HCT116 (cell line): ENCODE data around the gene CUX1. TPM values are rescaled to one million over a fixed set of nuclear protein-coding genes. Genes with fewer than 3 reads are reported as not detected.

Experiments used
- ATAC-seq: fragments of 200-7000 bp; cut with Tn5 transposase; 2 replicates; pipeline ENCODE4 v1.9.1; 2020; ENCODE audit warnings: mild to moderate bottlenecking, moderate library complexity
- BruUV-seq: library from RNA; stranded (reverse); fragments of 400-500 nt; replicated peaks from 2 replicates; lab custom pipeline; 2021; lab: Mats Ljungman, UMichigan
- CTCF ChIA-PET: fragments of 300-600 bp; sonication (Branson Sonifier 250); formaldehyde crosslinking; loops from one replicate; lab custom pipeline; 2021; ENCODE audit warnings: antibody characterized with exemption; lab: Charles Lee
- POLR2A ChIA-PET: fragments of 300-600, 350-600 bp; sonication (Branson Sonifier 250); formaldehyde crosslinking; loops from one replicate; lab custom pipeline; 2021; ENCODE audit warnings: antibody characterized with exemption; lab: Charles Lee
- RAD21 ChIA-PET, 2 experiments: fragments of 300-600 bp; sonication (Branson Sonifier 250); formaldehyde crosslinking; loops; one replicate each; lab custom pipeline; 2023; ENCODE audit warnings: low total read pairs in 2 of 2; ENCODE audit not compliant: uncharacterized antibody in 2 of 2, unreplicated experiment in 2 of 2, low non-redundant PET in 1 of 2; lab: Charles Lee
- DNase-seq: peaks from one replicate; pipeline ENCODE4 v3.0.0-alpha.2; 2010; ENCODE audit warnings: low read depth, low spot score
- H2AFZ ChIP-seq: fragments of 200-600 bp; shearing (Covaris generic), sonication (generic); 2 replicates; pipeline ENCODE4 v1.6.1; 2017; ENCODE audit warnings: low read depth, mixed run types, mixed read lengths, antibody characterized with exemption, low read length; ENCODE audit not compliant: poor library complexity, severe bottlenecking
- H3K27ac ChIP-seq: 2 replicates; pipeline ENCODE4 v1.5.1; 2012; ENCODE audit warnings: low read depth, low read length
- H3K27me3 ChIP-seq: fragments of 200-600 bp; sonication (generic); 2 replicates; pipeline ENCODE4 v1.6.1; 2016; ENCODE audit warnings: mixed run types, low read length, mixed read lengths; ENCODE audit not compliant: insufficient read depth
- H3K36me3 ChIP-seq, 2 experiments: fragments of 200-500 bp in 1 of 2; fragments of 200-600 bp in 1 of 2; sonication (Bioruptor generic) in 1 of 2; sonication (generic) in 1 of 2; 2 replicates each; pipeline versions ENCODE4 v1.5.1 to v1.6.1; 2014 to 2016; ENCODE audit warnings: low read length in 2 of 2, inconsistent platforms in 1 of 2, mixed read lengths in 1 of 2, mixed run types in 1 of 2; ENCODE audit not compliant: insufficient read depth in 2 of 2, control insufficient read depth in 1 of 2
- H3K4me1 ChIP-seq, 2 experiments: fragments of 200-600 bp in 1 of 2; sonication (generic) in 1 of 2; 2 replicates each; pipeline versions ENCODE4 v1.5.1 to v1.6.1; 2012 to 2017; ENCODE audit warnings: low read length in 2 of 2, inconsistent platforms in 1 of 2, mild to moderate bottlenecking in 1 of 2, mixed read lengths in 1 of 2, mixed run types in 1 of 2, moderate library complexity in 1 of 2; ENCODE audit not compliant: insufficient read depth in 2 of 2, control insufficient read depth in 1 of 2
- H3K4me2 ChIP-seq: fragments of 200-600 bp; sonication (generic); 2 replicates; pipeline ENCODE4 v1.6.1; 2017; ENCODE audit warnings: mixed run types, low read length, mixed read lengths
- H3K4me3 ChIP-seq, 2 experiments: fragments of 200-600 bp in 1 of 2; sonication (generic) in 1 of 2; replicated peaks in 1 of 2; 2 replicates each; pipeline ENCODE4 v1.5.1; 2011 to 2016; ENCODE audit warnings: low read length in 2 of 2, control low read depth in 1 of 2, low read depth in 1 of 2, mild to moderate bottlenecking in 1 of 2, mixed read lengths in 1 of 2, mixed run types in 1 of 2
- H3K79me2 ChIP-seq: fragments of 200-600 bp; sonication (generic); 2 replicates; pipeline ENCODE4 v1.6.1; 2017; ENCODE audit warnings: mild to moderate bottlenecking, mixed run types, low read length, moderate library complexity, mixed read lengths; ENCODE audit not compliant: insufficient read depth
- H3K9ac ChIP-seq: fragments of 200-600 bp; sonication (generic); 2 replicates; pipeline ENCODE4 v1.6.1; 2016; ENCODE audit warnings: low read length, mixed read lengths
- H3K9me2 ChIP-seq: fragments of 200-600 bp; sonication (generic), shearing (Covaris generic); 2 replicates; pipeline ENCODE4 v1.6.1; 2017; ENCODE audit warnings: mixed run types, mild to moderate bottlenecking, moderate library complexity; ENCODE audit not compliant: insufficient read depth
- H3K9me3 ChIP-seq, 2 experiments: fragments of 200-500 bp in 1 of 2; fragments of 200-600 bp in 1 of 2; sonication (Bioruptor generic) in 1 of 2; sonication (generic) in 1 of 2; 2 replicates each; pipeline ENCODE4 v1.6.1; 2014 to 2017; ENCODE audit warnings: low read length in 2 of 2, mixed read lengths in 2 of 2, inconsistent platforms in 1 of 2, low read depth in 1 of 2, mild to moderate bottlenecking in 1 of 2, mixed run types in 1 of 2, moderate library complexity in 1 of 2; ENCODE audit not compliant: control insufficient read depth in 1 of 2, insufficient read depth in 1 of 2
- H4K20me1 ChIP-seq: fragments of 200-600 bp; sonication (generic), shearing (Covaris generic); 2 replicates; pipeline ENCODE4 v1.6.1; 2017; ENCODE audit warnings: mixed run types, mild to moderate bottlenecking, moderate library complexity; ENCODE audit not compliant: insufficient read depth
- CBX3 ChIP-seq: IDR thresholded peaks from 2 replicates; pipeline ENCODE4 v1.6.1; 2012; ENCODE audit warnings: low read depth
- CEBPB ChIP-seq: IDR thresholded peaks from 2 replicates; pipeline ENCODE4 v1.6.1; 2012; ENCODE audit warnings: low read depth
- EGR1 ChIP-seq: IDR thresholded peaks from 2 replicates; pipeline ENCODE4 v1.6.1; 2012; ENCODE audit warnings: low read depth
- EZH2 ChIP-seq: fragments of 200-600 bp; sonication (generic); IDR thresholded peaks from 2 replicates; pipeline ENCODE4 v1.6.1; 2017; ENCODE audit warnings: antibody characterized with exemption, mixed run types
- EZH2phosphoT487 ChIP-seq: fragments of 200-600 bp; IDR thresholded peaks from 2 replicates; pipeline ENCODE4 v1.6.1; 2018; ENCODE audit warnings: antibody characterized with exemption, borderline replicate concordance
- FOSL1 ChIP-seq: IDR thresholded peaks from 2 replicates; pipeline ENCODE4 v1.6.1; 2012; ENCODE audit warnings: low read depth
- JUND ChIP-seq: IDR thresholded peaks from 2 replicates; pipeline ENCODE4 v1.6.1; 2012
- POLR2A ChIP-seq: IDR thresholded peaks from 2 replicates; pipeline ENCODE4 v1.7.0; 2011; ENCODE audit warnings: borderline replicate concordance; ENCODE audit not compliant: insufficient read depth, insufficient read length; ENCODE audit errors: extremely low read depth
- RAD21 ChIP-seq: IDR thresholded peaks from 2 replicates; pipeline ENCODE4 v1.6.1; 2012; ENCODE audit warnings: low read depth, mild to moderate bottlenecking
- SIN3A ChIP-seq: IDR thresholded peaks from 2 replicates; pipeline ENCODE4 v1.6.1; 2012; ENCODE audit warnings: low read depth
- SP1 ChIP-seq: IDR thresholded peaks from 2 replicates; pipeline ENCODE4 v1.6.1; 2012; ENCODE audit warnings: low read depth
- SRF ChIP-seq: IDR thresholded peaks from 2 replicates; pipeline ENCODE4 v1.6.1; 2012; ENCODE audit warnings: low read depth
- YY1 ChIP-seq: IDR thresholded peaks from 2 replicates; pipeline ENCODE4 v1.6.1; 2011; ENCODE audit warnings: low read length, low read depth, moderate library complexity, mild to moderate bottlenecking; ENCODE audit not compliant: insufficient replicate concordance; ENCODE audit errors: extremely low read depth
- ZFX ChIP-seq: fragments of 450-650 bp; IDR thresholded peaks from 2 replicates; pipeline ENCODE4 v1.6.1; 2017
- ZNF274 ChIP-seq: fragments of 200-500 bp; sonication (Bioruptor generic); IDR thresholded peaks from 2 replicates; pipeline ENCODE4 v1.6.1; 2014; ENCODE audit warnings: mild to moderate bottlenecking, low read depth, low read length, inconsistent platforms
- intact Hi-C: fragments of 100-400 bp; cut with micrococcal nuclease; formaldehyde crosslinking; loops from 2 replicates; pipeline ENCODE4 v1.10.0; 2022
- total RNA-seq: library from RNA; stranded (reverse); gene quantifications from one replicate; pipeline ENCODE4 v1.2.1, GENCODE V29; 2021; ENCODE audit not compliant: unreplicated experiment
- TF ChIP-seq, protein P1 (sequence below): IDR thresholded peaks from 2 replicates; pipeline ENCODE4 v1.6.1; 2012
- TF ChIP-seq, protein P2 (sequence below), 3 experiments: fragments of 200-600 bp in 1 of 3; sonication (generic) in 1 of 3; IDR thresholded peaks in 2 of 3; conservative IDR thresholded peaks in 1 of 3; 2 replicates each; pipeline ENCODE4 v1.5.1; 2012 to 2017; ENCODE audit warnings: low read depth in 2 of 3, low read length in 2 of 3, antibody characterized with exemption in 1 of 3, borderline replicate concordance in 1 of 3, control low read depth in 1 of 3, mild to moderate bottlenecking in 1 of 3, mixed read lengths in 1 of 3, mixed run types in 1 of 3, moderate library complexity in 1 of 3; ENCODE audit not compliant: insufficient read depth in 1 of 3
- TF ChIP-seq, protein P3 (sequence below): IDR thresholded peaks from 2 replicates; pipeline ENCODE4 v1.6.1; 2012; ENCODE audit warnings: low read depth
- TF ChIP-seq, protein P4 (sequence below): IDR thresholded peaks from 2 replicates; pipeline ENCODE4 v1.6.1; 2011; ENCODE audit warnings: mild to moderate bottlenecking, low read length, moderate library complexity; ENCODE audit not compliant: insufficient replicate concordance; ENCODE audit errors: extremely low read depth

CUX1 gene
- total RNA-seq, 1 experiment from 2014 or later, result 68.9 TPM

DNA sequence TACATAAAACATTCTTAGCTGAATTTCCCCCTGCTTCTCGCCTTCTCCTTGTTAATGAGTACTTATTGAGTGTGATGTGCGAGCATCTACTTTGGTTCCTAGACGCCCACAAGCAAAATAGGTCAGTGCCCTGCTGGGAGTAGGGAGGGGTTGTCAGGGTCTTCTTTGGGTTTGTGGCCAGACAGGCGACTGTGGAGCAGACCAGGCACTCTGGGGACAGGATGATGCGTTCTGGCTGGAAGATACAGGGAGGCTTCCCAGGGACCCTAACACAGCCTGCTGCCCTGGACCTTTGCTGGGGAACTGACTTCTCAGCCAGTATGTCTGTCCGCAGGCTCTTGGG is 227.2 kb downstream of the CUX1 start:
- no TSS peak for BruUV-seq
- no peak overlapping the region for H2AFZ ChIP-seq
- peaks cover 6% of the 10 kb centered on the region; the same call in 1 of the 2 replicates for H3K79me2 ChIP-seq
- H3K36me3 ChIP-seq, result no peaks in the 10 kb centered on the region
- ATAC-seq, result peak; percentile 8; the same call in 1 of the 2 replicates
- DNase-seq, result no peak
- no peaks in the 10 kb centered on the region for H4K20me1 ChIP-seq
- H3K27ac ChIP-seq, result peak overlapping the region; percentile 42; the same call in 1 of the 2 replicates
- H3K9me3 ChIP-seq, result no peaks in the 10 kb centered on the region
- H3K27me3 ChIP-seq, result no peaks in the 10 kb centered on the region
- POLR2A ChIA-PET, result no interaction called here
- RAD21 ChIA-PET, result no interaction called here
- peaks cover 52 to 75% of the 10 kb centered on the region in 2 experiments for H3K4me1 ChIP-seq
- no peaks in the 10 kb centered on the region for H3K9me2 ChIP-seq
- H3K9ac ChIP-seq, result peak overlapping the region; percentile 44
- H3K4me3 ChIP-seq, result peak overlapping the region in 1 of 2 experiments; percentile 40; a peak in 2 of 4 replicates
- H3K4me2 ChIP-seq, result peak overlapping the region; percentile 64
- CTCF ChIA-PET, result no interaction called here
- intact Hi-C loops, result no loop called here
- TF ChIP-seq, protein P1, sequence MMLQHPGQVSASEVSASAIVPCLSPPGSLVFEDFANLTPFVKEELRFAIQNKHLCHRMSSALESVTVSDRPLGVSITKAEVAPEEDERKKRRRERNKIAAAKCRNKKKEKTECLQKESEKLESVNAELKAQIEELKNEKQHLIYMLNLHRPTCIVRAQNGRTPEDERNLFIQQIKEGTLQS, result no peak
- TF ChIP-seq EZH2phosphoT487 (no peak), FOSL1 (no peak), CBX3 (no peak), ZFX (no peak), EGR1 (no peak), SIN3A (no peak), SP1 (no peak), POLR2A (no peak), EZH2 (no peak), JUND (no peak), YY1 (no peak), CEBPB (no peak), SRF (no peak), ZNF274 (no peak), RAD21 (no peak)
- TF ChIP-seq, protein P2, sequence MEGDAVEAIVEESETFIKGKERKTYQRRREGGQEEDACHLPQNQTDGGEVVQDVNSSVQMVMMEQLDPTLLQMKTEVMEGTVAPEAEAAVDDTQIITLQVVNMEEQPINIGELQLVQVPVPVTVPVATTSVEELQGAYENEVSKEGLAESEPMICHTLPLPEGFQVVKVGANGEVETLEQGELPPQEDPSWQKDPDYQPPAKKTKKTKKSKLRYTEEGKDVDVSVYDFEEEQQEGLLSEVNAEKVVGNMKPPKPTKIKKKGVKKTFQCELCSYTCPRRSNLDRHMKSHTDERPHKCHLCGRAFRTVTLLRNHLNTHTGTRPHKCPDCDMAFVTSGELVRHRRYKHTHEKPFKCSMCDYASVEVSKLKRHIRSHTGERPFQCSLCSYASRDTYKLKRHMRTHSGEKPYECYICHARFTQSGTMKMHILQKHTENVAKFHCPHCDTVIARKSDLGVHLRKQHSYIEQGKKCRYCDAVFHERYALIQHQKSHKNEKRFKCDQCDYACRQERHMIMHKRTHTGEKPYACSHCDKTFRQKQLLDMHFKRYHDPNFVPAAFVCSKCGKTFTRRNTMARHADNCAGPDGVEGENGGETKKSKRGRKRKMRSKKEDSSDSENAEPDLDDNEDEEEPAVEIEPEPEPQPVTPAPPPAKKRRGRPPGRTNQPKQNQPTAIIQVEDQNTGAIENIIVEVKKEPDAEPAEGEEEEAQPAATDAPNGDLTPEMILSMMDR (IDR thresholded peaks at IDR 0.05 in 2 of 3, conservative IDR thresholded peaks at IDR 0.05 in 1 of 3; ENCODE audit: borderline replicate concordance in 1 of 3, insufficient read depth in 1 of 3, low read depth in 2 of 3, low read length in 2 of 3), result no peak
- TF ChIP-seq, protein P3, sequence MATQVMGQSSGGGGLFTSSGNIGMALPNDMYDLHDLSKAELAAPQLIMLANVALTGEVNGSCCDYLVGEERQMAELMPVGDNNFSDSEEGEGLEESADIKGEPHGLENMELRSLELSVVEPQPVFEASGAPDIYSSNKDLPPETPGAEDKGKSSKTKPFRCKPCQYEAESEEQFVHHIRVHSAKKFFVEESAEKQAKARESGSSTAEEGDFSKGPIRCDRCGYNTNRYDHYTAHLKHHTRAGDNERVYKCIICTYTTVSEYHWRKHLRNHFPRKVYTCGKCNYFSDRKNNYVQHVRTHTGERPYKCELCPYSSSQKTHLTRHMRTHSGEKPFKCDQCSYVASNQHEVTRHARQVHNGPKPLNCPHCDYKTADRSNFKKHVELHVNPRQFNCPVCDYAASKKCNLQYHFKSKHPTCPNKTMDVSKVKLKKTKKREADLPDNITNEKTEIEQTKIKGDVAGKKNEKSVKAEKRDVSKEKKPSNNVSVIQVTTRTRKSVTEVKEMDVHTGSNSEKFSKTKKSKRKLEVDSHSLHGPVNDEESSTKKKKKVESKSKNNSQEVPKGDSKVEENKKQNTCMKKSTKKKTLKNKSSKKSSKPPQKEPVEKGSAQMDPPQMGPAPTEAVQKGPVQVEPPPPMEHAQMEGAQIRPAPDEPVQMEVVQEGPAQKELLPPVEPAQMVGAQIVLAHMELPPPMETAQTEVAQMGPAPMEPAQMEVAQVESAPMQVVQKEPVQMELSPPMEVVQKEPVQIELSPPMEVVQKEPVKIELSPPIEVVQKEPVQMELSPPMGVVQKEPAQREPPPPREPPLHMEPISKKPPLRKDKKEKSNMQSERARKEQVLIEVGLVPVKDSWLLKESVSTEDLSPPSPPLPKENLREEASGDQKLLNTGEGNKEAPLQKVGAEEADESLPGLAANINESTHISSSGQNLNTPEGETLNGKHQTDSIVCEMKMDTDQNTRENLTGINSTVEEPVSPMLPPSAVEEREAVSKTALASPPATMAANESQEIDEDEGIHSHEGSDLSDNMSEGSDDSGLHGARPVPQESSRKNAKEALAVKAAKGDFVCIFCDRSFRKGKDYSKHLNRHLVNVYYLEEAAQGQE, result no peak
- TF ChIP-seq, protein P4, sequence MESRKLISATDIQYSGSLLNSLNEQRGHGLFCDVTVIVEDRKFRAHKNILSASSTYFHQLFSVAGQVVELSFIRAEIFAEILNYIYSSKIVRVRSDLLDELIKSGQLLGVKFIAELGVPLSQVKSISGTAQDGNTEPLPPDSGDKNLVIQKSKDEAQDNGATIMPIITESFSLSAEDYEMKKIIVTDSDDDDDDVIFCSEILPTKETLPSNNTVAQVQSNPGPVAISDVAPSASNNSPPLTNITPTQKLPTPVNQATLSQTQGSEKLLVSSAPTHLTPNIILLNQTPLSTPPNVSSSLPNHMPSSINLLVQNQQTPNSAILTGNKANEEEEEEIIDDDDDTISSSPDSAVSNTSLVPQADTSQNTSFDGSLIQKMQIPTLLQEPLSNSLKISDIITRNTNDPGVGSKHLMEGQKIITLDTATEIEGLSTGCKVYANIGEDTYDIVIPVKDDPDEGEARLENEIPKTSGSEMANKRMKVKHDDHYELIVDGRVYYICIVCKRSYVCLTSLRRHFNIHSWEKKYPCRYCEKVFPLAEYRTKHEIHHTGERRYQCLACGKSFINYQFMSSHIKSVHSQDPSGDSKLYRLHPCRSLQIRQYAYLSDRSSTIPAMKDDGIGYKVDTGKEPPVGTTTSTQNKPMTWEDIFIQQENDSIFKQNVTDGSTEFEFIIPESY, result no peak
- TF ChIP-seq, all 23 proteins: peak for 0
